Measurements from ENCODE around the gene ZGPAT.

Gene ZGPAT

DNA sequence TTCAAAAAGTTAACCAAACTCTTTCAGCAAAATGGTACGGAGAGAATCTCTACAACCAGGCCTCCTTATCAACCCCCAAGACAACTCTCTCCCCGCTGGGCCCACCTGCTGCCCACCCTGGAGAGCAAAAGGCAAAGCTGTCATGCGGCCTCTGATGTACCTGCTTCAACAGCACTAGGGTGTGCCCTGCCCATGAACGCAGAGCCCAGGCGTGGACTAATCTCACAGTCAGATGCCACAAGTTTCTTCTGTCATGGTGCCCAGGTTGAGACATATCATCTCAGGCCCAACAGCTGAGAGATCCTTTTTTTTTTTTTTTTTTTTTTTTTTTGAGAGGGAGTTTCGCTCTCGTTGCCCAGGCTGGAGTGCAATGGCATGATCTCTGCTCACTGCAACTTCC is 58.1 kb downstream of the ZGPAT start:
- TF ChIP-seq, protein P1, sequence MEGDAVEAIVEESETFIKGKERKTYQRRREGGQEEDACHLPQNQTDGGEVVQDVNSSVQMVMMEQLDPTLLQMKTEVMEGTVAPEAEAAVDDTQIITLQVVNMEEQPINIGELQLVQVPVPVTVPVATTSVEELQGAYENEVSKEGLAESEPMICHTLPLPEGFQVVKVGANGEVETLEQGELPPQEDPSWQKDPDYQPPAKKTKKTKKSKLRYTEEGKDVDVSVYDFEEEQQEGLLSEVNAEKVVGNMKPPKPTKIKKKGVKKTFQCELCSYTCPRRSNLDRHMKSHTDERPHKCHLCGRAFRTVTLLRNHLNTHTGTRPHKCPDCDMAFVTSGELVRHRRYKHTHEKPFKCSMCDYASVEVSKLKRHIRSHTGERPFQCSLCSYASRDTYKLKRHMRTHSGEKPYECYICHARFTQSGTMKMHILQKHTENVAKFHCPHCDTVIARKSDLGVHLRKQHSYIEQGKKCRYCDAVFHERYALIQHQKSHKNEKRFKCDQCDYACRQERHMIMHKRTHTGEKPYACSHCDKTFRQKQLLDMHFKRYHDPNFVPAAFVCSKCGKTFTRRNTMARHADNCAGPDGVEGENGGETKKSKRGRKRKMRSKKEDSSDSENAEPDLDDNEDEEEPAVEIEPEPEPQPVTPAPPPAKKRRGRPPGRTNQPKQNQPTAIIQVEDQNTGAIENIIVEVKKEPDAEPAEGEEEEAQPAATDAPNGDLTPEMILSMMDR (conservative IDR thresholded peaks at IDR 0.05), result no peak
- no peak overlapping the region for H3K27ac ChIP-seq

DNA sequence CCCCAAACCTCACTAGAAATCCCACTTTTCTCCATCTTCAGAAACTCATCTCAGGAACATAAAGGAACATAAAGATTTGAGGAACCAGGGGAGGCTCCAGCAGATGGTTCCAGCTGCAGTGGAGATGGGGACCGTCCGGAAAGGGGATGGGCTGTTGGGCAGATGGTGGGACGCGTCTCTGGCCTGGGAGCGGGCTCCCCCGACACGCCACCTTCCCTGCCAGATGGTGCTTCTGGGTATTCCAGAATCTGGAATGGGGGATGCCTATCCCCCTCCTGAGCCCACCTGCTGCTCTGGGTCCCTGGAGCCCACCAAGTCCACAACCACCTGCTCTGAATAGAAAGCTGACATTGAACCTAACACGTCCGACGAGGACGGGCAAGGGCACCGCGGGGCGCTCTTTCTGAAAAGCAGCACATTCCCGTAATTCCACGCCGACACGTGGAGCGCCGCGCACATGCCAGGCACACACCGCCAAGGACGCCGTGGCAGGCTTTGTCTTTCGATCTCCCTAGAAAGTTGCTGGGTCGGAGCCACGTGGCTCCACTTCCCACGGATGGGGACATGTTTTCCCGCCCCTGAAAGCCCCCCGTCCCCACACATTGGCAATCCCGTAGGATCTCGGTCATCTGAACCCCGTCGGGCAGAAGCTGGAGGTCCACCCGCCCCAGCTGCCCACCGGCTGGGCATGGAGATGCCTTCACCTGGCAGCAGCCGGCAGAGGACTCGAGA is 59.0 kb downstream of the ZGPAT start:
- TF ChIP-seq, protein P1 (conservative IDR thresholded peaks at IDR 0.05), result no peak
- no peak overlapping the region for H3K27ac ChIP-seq

DNA sequence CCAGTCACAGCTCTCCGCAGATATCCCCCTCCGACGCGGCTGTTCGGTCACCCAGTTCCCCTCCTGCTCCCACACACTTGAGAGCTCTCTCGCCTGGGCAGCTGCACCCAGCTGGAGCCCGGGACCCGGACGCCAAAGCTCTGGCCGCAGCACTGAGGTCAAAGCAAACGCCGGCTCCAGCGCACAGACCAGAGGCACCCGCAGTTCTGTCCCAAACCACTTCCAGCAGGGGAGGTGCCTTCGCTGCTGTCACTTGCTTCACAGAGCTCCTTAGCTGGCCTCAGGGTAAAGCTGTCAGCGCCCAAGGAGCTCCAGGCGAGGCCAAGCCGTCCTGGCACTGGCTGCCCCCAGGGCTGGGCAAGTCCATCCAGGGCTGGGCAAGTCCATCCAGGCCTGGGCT is 59.6 kb downstream of the ZGPAT start:
- H3K27ac ChIP-seq, result no peak overlapping the region
- TF ChIP-seq, protein P1 (conservative IDR thresholded peaks at IDR 0.05), result no peak

DNA sequence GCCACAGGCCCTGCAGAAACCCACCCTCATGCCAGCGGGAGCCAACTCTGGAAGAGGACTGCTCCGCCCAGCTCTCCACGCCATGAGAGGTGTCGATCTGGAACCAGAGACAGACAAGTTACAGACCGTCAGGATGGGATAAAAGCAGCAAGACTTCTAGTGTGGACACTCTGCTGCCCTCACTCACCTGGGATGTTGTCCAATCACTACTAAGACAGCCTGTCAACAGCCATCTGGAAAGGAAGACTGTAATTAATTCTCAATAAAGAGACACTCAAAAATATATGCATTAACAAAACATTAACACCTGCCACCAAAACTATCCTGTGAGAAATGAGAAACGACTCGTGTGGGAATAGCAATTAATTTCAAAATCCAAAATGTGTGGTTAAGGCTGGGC is 60.0 kb downstream of the ZGPAT start:
- no peak overlapping the region for H3K27ac ChIP-seq
- TF ChIP-seq, protein P1 (conservative IDR thresholded peaks at IDR 0.05), result no peak

DNA sequence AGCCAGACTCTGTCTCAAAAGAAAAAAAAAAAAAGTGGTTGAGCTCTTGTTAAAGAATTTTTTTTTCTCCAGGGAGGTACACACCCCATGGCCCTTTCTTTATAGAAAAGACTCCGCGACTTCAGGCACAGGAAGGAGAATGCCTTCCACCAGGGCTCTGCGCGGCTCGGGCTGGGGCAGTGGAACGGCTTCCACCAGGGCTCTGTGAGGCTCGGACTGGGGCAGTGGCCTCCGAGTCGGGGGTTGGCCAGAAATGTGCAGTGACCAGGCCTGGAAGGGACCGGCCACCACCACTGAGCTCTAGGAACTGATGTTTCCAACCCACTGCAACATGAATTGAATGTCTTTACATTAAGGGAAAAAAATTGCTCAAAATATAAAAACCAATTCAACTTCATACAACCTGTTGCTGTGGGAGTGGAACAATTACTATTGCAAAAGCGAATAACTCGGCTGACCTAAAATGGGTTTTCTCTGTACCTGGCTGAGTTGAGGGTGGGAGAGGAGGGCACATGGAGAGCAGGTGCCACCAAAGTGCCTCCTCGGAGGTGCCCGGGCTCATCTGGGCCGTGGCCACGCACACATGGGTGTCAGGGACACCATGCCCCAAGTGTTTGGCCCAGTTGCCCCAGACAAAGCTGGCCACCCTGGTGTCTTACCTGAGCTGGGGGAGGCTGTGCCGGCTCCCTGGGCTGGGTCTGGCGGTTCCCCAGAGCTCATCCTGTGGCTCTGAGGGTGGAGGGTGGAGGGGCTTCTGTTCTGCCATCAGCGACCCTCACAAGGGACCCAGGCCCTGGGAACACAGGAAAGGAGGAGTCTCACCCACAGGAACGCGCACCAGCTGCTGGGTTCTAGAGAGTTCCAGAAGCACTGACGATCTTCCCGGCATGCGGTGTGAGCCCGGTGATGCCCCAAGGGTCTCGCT is 61.0 kb downstream of the ZGPAT start:
- no peak overlapping the region for H3K27ac ChIP-seq
- TF ChIP-seq, protein P1 (conservative IDR thresholded peaks at IDR 0.05), result no peak

DNA sequence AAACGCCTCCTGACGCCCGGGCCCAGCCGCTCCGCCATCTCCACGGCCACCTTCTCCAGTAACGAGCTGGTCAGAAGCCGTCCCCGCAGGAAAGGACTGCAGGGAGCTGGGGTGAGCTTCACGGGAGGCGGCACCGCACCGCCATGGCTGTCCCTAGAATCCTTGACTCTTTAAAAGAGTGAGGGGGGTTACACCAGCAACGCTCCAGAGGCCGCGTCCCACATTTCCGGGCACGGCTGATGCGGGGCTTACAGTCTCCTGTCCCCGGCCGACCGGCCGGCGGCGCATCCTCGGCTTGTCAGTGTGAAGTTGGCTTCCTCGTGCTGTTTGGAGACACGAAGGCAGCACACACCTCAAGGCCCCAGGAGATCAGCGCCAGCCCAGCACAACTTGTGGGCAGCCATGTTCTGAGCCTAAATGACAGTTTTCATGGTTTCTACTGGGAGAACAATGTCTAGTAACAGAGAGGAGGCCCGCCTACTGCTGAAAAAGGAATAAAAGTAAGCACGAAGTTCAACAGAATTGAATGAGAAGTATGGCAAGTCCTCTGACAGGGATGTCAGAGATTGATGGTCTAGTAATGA is 62.1 kb downstream of the ZGPAT start:
- no peak overlapping the region for H3K27ac ChIP-seq
- TF ChIP-seq, protein P1 (conservative IDR thresholded peaks at IDR 0.05), result no peak
